ENCODE measurements around the gene FTSJ3. TPM values are rescaled to one million over a fixed set of nuclear protein-coding genes. Genes with fewer than 3 reads are reported as not detected.

Gene FTSJ3, protein sequence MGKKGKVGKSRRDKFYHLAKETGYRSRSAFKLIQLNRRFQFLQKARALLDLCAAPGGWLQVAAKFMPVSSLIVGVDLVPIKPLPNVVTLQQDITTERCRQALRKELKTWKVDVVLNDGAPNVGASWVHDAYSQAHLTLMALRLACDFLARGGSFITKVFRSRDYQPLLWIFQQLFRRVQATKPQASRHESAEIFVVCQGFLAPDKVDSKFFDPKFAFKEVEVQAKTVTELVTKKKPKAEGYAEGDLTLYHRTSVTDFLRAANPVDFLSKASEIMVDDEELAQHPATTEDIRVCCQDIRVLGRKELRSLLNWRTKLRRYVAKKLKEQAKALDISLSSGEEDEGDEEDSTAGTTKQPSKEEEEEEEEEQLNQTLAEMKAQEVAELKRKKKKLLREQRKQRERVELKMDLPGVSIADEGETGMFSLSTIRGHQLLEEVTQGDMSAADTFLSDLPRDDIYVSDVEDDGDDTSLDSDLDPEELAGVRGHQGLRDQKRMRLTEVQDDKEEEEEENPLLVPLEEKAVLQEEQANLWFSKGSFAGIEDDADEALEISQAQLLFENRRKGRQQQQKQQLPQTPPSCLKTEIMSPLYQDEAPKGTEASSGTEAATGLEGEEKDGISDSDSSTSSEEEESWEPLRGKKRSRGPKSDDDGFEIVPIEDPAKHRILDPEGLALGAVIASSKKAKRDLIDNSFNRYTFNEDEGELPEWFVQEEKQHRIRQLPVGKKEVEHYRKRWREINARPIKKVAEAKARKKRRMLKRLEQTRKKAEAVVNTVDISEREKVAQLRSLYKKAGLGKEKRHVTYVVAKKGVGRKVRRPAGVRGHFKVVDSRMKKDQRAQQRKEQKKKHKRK
- 53.1 to 56.9 TPM (median 53.4 TPM) in 5 replicates for total RNA-seq (2022; extraction: Qiagen RNA extraction)

DNA sequence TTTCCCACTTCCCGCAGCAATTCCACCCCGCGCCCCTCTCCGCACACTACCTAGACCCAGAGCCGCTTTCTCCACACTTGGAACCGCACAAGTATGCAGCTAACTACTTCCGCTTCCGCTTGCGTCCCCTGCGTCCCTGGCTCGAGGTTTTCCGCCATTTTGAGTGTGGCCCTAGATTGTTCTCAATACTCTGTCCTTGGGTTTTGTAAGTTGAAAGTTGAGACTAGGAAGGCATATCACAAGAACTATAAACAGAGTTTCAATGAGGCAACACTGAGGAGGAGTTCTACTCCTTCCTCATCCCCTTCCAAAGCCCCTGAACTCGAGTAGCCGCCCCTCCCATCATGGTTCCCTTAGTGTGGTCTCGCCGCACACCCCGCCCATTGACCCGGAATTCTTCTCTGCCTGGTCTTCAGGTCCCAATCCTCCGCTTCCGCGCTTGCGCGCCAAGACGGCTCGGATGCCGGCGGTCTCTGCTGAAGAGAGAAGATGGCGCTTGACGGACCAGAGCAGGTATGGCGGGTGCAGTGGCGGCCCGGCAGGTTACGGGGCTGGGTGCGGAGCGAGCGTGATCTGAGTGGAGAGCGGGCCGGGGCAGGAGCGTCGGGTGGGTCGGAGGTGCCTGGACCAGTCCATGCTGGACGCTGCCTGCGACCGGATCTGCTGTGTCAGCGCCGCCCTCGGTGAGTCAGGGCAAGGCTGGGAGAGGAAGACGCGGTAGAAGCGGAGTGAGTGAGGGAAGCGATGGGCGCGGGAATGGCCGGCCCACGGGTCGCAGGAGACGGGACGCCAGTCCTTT is at the start of gene FTSJ3, which contains the start of gene PSMC5:
Gene FTSJ3, minus strand, starts transcription at position 662 of the 799 bp plus-strand sequence. CDS start 761 bp downstream, outside the sequence.
Gene PSMC5, plus strand, starts transcription at position 430 of the 799 bp plus-strand sequence. Its CDS starts 60 bp downstream, at position 490.

DNA sequence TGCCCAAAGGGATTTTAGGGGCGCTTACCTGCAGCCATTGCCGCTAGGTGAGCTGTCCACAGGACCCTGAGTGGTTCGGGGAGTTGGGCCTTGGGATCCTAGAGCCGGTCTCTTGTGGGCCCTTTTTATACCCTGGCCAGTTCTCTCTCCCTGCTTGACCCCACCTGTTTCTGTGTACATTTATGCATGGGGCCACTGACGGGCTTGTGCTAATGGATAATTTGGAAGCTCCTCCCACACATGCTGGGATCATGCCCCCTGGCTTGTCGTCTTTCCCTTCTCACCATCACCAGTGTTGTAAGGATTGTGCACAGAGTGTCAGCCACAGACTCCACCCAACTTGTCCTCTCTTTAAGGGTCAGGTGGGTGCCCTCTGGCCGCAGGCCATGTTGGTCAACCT is 46.1 kb upstream of the FTSJ3 start, which contains the start of gene CSH2:
Gene CSH2, minus strand, starts transcription at position 101 of the 400 bp plus-strand sequence. Its CDS starts 63 bp downstream, at position 38.

DNA sequence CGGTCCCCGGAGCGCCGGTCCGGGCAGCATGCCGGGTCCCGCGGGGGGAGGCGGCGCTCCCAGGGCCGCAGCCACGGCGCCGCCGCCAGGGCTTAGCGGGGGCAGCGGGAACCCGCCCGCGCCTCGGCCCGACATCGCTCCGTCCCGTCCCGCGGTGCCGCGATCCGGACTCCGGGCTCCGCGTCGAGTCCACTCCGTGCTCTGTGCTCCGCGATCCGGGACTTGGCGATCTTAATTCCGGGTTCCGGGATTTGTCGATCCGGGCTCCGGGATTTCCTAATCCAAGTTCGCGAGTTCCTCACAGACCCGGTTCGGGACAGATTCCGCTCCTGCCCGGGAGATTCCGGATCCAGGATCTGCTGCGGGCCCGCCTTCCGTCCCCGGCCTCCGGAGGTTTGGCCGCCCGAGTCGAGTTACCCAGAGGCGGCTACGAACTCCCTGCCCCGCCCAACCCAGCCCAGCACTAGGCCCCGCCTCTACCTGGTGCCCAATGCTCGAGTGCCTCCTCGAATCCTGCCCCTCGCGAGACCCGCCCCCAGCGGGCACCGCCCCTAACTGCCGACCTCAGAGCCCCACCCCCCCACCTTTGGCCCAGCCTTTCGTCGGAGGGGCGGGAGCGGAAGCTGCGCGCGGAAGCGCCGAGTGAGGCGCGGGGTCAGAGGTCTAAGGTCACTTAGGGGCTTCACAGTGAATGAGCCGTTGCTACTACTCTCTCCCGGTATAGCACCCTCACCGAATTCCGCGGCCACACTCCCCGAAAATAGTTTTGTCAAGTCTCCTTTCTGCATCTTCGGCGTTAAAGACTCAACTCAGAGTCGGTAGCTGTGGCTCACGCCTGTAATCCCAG is 15.3 kb upstream of the FTSJ3 start, which contains the start of gene SMARCD2:
Gene SMARCD2, minus strand, starts transcription at position 146 of the 847 bp plus-strand sequence. Its CDS starts 11 bp downstream, at position 135.

DNA sequence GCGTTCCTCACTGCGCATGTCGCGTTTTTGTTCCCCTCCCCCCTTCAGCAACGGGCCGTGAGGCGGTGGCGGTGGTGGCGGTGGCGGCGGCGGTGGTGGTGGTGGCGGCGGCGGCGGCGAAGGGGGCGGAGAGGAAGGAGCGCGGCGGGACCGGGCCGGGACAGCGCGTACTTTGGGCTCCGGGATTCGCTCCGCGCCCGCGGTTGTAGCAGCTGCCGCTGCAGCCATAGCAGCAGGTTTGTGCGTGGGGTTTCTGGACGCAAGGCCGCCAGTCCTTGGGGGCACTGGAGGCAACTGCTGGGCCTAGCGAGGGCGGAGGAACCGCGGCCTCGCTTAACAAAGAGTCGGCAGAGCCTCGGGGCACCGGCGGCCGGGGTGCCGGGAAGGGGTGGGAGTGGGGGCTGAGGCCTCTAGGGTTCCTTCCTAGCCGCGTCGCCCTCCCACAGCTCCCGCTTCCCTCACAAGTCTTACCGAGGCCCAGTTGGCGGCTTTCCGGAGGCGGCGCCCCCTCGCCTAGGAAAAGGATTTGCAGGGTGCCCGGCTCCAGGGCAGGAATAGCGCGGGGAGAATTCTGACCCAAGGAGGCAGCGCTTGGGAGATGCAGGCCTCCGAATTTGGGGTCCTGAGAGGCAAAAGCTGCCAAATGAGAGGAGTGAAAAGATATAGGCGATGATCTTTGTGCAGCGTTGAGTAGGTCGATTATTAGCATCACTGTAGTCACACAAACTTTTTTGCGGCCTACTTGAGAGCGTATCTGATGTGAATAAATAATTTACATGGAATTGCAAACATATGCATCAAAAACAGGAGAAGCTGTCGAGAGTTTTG is 53.1 kb downstream of the FTSJ3 start, which contains the start of gene DDX42:
Gene DDX42, plus strand, starts transcription at position 30 of the 828 bp plus-strand sequence. CDS start 12,880 bp downstream, outside the sequence.

DNA sequence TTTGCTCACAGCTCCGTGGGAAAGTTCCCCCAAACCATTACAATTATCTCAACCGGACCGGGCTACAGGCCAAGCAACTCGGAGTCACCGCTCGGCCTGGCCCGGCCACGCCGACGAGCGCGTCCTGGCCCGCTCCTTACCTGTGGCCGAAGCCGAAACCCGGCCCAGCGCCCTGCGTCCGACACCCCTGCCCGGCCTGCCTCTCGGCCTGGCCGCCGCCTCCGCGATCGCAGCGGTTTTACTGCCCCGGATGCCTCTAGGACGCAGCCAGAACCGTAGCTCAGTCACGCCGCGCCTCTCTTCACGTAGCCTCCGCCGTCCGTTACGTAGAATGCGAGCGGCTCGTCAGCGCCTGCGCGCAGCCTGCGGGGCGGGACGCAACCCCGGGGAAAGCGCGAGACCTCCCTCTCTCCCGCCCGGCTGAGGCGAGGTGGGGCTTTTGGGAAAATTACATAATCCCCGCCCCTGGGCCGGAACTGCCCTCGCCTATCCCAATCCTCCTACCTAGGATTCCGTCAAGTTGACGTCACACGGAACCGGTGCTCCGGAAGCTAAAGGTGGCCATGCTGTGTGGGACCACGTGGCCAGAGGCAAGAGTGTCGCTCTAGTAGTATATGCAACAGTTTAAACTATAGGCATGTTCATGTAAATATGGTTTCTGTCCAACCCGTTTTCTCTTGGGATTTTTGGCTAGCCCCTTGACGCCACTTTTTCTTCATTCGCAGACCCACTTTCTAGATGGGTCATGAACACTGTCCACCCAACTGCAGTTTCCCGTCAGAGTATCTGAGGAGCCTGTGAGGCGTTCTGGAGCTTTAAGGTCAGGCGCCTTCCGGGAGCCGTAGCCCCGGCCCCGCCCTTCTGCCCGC is 54.0 kb downstream of the FTSJ3 start, which contains the start of gene CCDC47:
Gene CCDC47, minus strand, starts transcription at position 326 of the 869 bp plus-strand sequence. CDS start 7,422 bp downstream, outside the sequence.

Other genes starting within 250 kb of the FTSJ3 start
- gene TACO1, start 226.8 kb downstream of the FTSJ3 start, total RNA-seq (2022; extraction: Qiagen RNA extraction), result 55.6 to 57.7 TPM (median 56.5 TPM) in 5 replicates
- gene MAP3K3, start 205.2 kb downstream of the FTSJ3 start, total RNA-seq (2022; extraction: Qiagen RNA extraction), result 13.5 to 20.5 TPM (median 18.4 TPM) in 5 replicates
- gene LIMD2, start 127.5 kb downstream of the FTSJ3 start, total RNA-seq (2022; extraction: Qiagen RNA extraction), result 8.1 to 11.2 TPM (median 8.9 TPM) in 5 replicates
- 23.1 to 28.9 TPM (median 26.1 TPM) in 5 replicates for gene STRADA, start 85.9 kb downstream of the FTSJ3 start, total RNA-seq (2022; extraction: Qiagen RNA extraction)
- gene CCDC47, start 54.1 kb downstream of the FTSJ3 start, total RNA-seq (2022; extraction: Qiagen RNA extraction), result 104 to 121 TPM (median 118 TPM) in 5 replicates
- 102 to 113 TPM (median 102 TPM) in 5 replicates for gene DDX42, start 53.5 kb downstream of the FTSJ3 start, total RNA-seq (2022; extraction: Qiagen RNA extraction)
- gene PSMC5, start 232 bp downstream of the FTSJ3 start, total RNA-seq (2022; extraction: Qiagen RNA extraction), result 214 to 244 TPM (median 222 TPM) in 5 replicates
- gene SMARCD2, start 15.0 kb upstream of the FTSJ3 start, total RNA-seq (2022; extraction: Qiagen RNA extraction), result 51.3 to 65.9 TPM (median 61.6 TPM) in 5 replicates
- not detected in 5 replicates for gene CSH2, start 46.0 kb upstream of the FTSJ3 start, total RNA-seq (2022; extraction: Qiagen RNA extraction)
- not detected in 5 replicates for gene GH2, start 54.3 kb upstream of the FTSJ3 start, total RNA-seq (2022; extraction: Qiagen RNA extraction)
- gene CSH1, start 68.9 kb upstream of the FTSJ3 start, total RNA-seq (2022; extraction: Qiagen RNA extraction), result not detected in 5 replicates
- gene CSHL1, start 83.6 kb upstream of the FTSJ3 start, total RNA-seq (2022; extraction: Qiagen RNA extraction), result not detected in 5 replicates
- gene GH1, start 91.2 kb upstream of the FTSJ3 start, total RNA-seq (2022; extraction: Qiagen RNA extraction), result 0.11 TPM in 1 of 5 replicates, not detected in the others
- 0.17 TPM in 1 of 5 replicates, not detected in the others for gene CD79B, start 104.7 kb upstream of the FTSJ3 start, total RNA-seq (2022; extraction: Qiagen RNA extraction)
- 0.02 to 0.08 TPM (median 0.07 TPM) in 5 replicates for gene SCN4A, start 145.3 kb upstream of the FTSJ3 start, total RNA-seq (2022; extraction: Qiagen RNA extraction)
- 0.31 to 1.2 TPM (median 0.54 TPM) in 5 replicates for gene PRR29, start 170.7 kb upstream of the FTSJ3 start, total RNA-seq (2022; extraction: Qiagen RNA extraction)
- 0.11 TPM in 1 of 5 replicates, not detected in the others for gene ICAM2, start 193.0 kb upstream of the FTSJ3 start, total RNA-seq (2022; extraction: Qiagen RNA extraction)

Measured in A549 treated with dexamethasone at 1 μM for 4 hours (cell line).